Mammary epithelial cell (primary cell): Measurements from ENCODE around the gene PTP4A2.

Experiments used
- EZH2 ChIP-seq: IDR thresholded peaks from 2 replicates; pipeline ENCODE4 v1.6.1; 2012; ENCODE audit warnings: low read length, inconsistent platforms, borderline replicate concordance
- TF ChIP-seq, protein P1 (sequence below), 2 donors: IDR thresholded peaks in 1 of 2; conservative IDR thresholded peaks in 1 of 2; 2 replicates each; pipeline ENCODE4 v1.5.1; 2011 to 2012; ENCODE audit warnings: inconsistent platforms in 2 of 2, low read length in 2 of 2, mild to moderate bottlenecking in 2 of 2, control low read depth in 1 of 2, low read depth in 1 of 2; ENCODE audit not compliant: insufficient read depth in 1 of 2; ENCODE audit errors: extremely low read depth in 1 of 2

DNA sequence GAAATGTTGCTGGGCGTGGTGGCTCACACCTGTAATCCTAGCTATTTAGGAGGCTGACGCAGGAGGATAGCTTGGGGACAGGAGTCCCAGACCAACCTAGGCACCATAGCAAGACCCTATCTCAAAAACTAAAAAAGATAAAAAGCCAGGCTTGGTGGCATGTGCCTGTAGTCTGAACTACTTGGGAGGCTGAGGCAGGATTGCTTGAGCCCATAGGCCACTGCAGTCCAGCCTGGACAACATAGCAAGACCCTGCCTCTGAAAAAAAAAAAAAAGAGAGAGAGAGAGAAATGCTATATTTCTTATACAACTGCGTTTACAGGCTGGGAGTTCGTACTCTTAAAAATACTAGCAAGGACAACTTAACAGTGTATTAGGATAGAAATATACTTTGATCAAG lies 76.1 kb downstream of the PTP4A2 start:
- TF ChIP-seq EZH2: no peak
- TF ChIP-seq, protein P1, sequence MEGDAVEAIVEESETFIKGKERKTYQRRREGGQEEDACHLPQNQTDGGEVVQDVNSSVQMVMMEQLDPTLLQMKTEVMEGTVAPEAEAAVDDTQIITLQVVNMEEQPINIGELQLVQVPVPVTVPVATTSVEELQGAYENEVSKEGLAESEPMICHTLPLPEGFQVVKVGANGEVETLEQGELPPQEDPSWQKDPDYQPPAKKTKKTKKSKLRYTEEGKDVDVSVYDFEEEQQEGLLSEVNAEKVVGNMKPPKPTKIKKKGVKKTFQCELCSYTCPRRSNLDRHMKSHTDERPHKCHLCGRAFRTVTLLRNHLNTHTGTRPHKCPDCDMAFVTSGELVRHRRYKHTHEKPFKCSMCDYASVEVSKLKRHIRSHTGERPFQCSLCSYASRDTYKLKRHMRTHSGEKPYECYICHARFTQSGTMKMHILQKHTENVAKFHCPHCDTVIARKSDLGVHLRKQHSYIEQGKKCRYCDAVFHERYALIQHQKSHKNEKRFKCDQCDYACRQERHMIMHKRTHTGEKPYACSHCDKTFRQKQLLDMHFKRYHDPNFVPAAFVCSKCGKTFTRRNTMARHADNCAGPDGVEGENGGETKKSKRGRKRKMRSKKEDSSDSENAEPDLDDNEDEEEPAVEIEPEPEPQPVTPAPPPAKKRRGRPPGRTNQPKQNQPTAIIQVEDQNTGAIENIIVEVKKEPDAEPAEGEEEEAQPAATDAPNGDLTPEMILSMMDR (conservative IDR thresholded peaks at IDR 0.05 in 1 of 2, IDR thresholded peaks at IDR 0.05 in 1 of 2; ENCODE audit: extremely low read depth in 1 of 2, insufficient read depth in 1 of 2, low read depth in 1 of 2, low read length in 2 of 2): no peak
